ENCODE data around the gene RPRML. TPM values are rescaled to one million over a fixed set of nuclear protein-coding genes. Genes with fewer than 3 reads are reported as not detected.

Gene RPRML
- polyA plus RNA-seq, 1 experiment, result not detected

GRCh38 chr17:46983782-46984181 lies 4.7 kb upstream of the RPRML start:
- no peak for TF ChIP-seq CTCF (IDR thresholded peaks at IDR 0.05; ENCODE audit: low read depth, low read length)
- no peak overlapping the region for H3K4me3 ChIP-seq (ENCODE audit: low read depth, low read length)
- POLR2A ChIA-PET, result no interaction called here
- H3K27ac ChIP-seq (ENCODE audit: low read depth, low read length), result no peak overlapping the region
- peaks cover 39% of the 10 kb centered on the region for H3K27me3 ChIP-seq (ENCODE audit: control insufficient read depth, insufficient read depth, low read length)
- DNase-seq (ENCODE audit: low read depth, low spot score), result no peak
- peaks cover 2% of the 10 kb centered on the region for H3K9me3 ChIP-seq (ENCODE audit: control insufficient read depth, insufficient read depth, low read length)
- CTCF ChIA-PET, result interaction anchor here (1.6 kb wide), 1 partner anchor 42 kb away, joined by 3 read pairs; no protein-coding TSS in a partner anchor

GRCh38 chr17:46982577-46982976 lies 3.5 kb upstream of the RPRML start:
- peaks cover 48% of the 10 kb centered on the region for H3K27me3 ChIP-seq (ENCODE audit: control insufficient read depth, insufficient read depth, low read length)
- H3K27ac ChIP-seq (ENCODE audit: low read depth, low read length), result no peak overlapping the region
- no peak for TF ChIP-seq CTCF (IDR thresholded peaks at IDR 0.05; ENCODE audit: low read depth, low read length)
- DNase-seq (ENCODE audit: low read depth, low spot score), result no peak
- H3K9me3 ChIP-seq (ENCODE audit: control insufficient read depth, insufficient read depth, low read length), result peaks cover 2% of the 10 kb centered on the region
- no peak overlapping the region for H3K4me3 ChIP-seq (ENCODE audit: low read depth, low read length)
- ChIA-PET CTCF (interaction anchor here (1.6 kb wide), 1 partner anchor 41 kb away, joined by 3 read pairs; no protein-coding TSS in a partner anchor), POLR2A (no interaction called here)

- H3K4me3 ChIP-seq (ENCODE audit: low read depth, low read length), result peak overlapping the region; percentile 42
- H3K27me3 ChIP-seq (ENCODE audit: control insufficient read depth, insufficient read depth, low read length), result peaks cover 49% of the 10 kb centered on the region
- no peaks in the 10 kb centered on the region; the same call in 1 of the 2 replicates for H3K9me3 ChIP-seq (ENCODE audit: control insufficient read depth, insufficient read depth, low read length)
- CTCF ChIA-PET, result interaction anchor here (0.6 kb wide), 1 partner anchor 1661 kb away, joined by 3 read pairs; no protein-coding TSS in a partner anchor
- H3K27ac ChIP-seq (ENCODE audit: low read depth, low read length), result no peak overlapping the region
- POLR2A ChIA-PET, result no interaction called here
- TF ChIP-seq CTCF (IDR thresholded peaks at IDR 0.05; ENCODE audit: low read depth, low read length), result no peak
- no peak for DNase-seq (ENCODE audit: low read depth, low spot score)
These were observed 435 bp downstream of the RPRML start for GRCh38 chr17:46978489-46979146.

GRCh38 chr17:46977750-46978488 lies 1.1 kb downstream of the RPRML start:
- ChIA-PET CTCF (interaction anchor here (0.6 kb wide), 2 partner anchors 10 to 1660 kb away, joined by 3 to 5 read pairs; no protein-coding TSS in a partner anchor), POLR2A (no interaction called here)
- Histone ChIP-seq H3K9me3 (ENCODE audit: control insufficient read depth, insufficient read depth, low read length) (no peaks in the 10 kb centered on the region; the same call in 1 of the 2 replicates), H3K27ac (ENCODE audit: low read depth, low read length) (no peak overlapping the region), H3K4me3 (ENCODE audit: low read depth, low read length) (no peak overlapping the region), H3K27me3 (ENCODE audit: control insufficient read depth, insufficient read depth, low read length) (peaks cover 50% of the 10 kb centered on the region)
- no peak for TF ChIP-seq CTCF (IDR thresholded peaks at IDR 0.05; ENCODE audit: low read depth, low read length)
- no peak for DNase-seq (ENCODE audit: low read depth, low spot score)

GRCh38 chr17:46977348-46977747 lies 1.7 kb downstream of the RPRML start:
- Histone ChIP-seq H3K27ac (ENCODE audit: low read depth, low read length) (no peak overlapping the region), H3K9me3 (ENCODE audit: control insufficient read depth, insufficient read depth, low read length) (no peaks in the 10 kb centered on the region; the same call in 1 of the 2 replicates), H3K4me3 (ENCODE audit: low read depth, low read length) (no peak overlapping the region), H3K27me3 (ENCODE audit: control insufficient read depth, insufficient read depth, low read length) (peaks cover 48% of the 10 kb centered on the region)
- ChIA-PET CTCF (interaction anchor here (0.6 kb wide), 1 partner anchor 9 kb away, joined by 5 read pairs; no protein-coding TSS in a partner anchor), POLR2A (no interaction called here)
- TF ChIP-seq CTCF (IDR thresholded peaks at IDR 0.05; ENCODE audit: low read depth, low read length), result peak; percentile 48
- DNase-seq (ENCODE audit: low read depth, low spot score), result no peak

Measured in AG04450 (cell line).